Lung (tissue), 12 donors: ENCODE measurements around the gene INSM2. TPM values are rescaled to one million over a fixed set of nuclear protein-coding genes. Genes with fewer than 3 reads are reported as not detected.

Experiments used
- ATAC-seq: fragments of 200-7000 bp; cut with Tn5 transposase; one replicate; pipeline ENCODE4 v1.9.1; 2020; ENCODE audit warnings: moderate number of reproducible peaks; ENCODE audit not compliant: insufficient read depth, low FRiP score
- DNase-seq, 3 donors: peaks; one replicate each; pipeline ENCODE4 v3.0.0-alpha.2; 2013 to 2017
- H3K27ac ChIP-seq, 2 donors: one replicate each; pipeline ENCODE4 v1.5.1; 2013; ENCODE audit warnings: mild to moderate bottlenecking in 2 of 2, moderate library complexity in 2 of 2, control low read depth in 1 of 2, inconsistent platforms in 1 of 2, low read depth in 1 of 2, low read length in 1 of 2
- H3K27me3 ChIP-seq, 3 donors: one replicate each; pipeline ENCODE4 v1.5.1; 2013; ENCODE audit warnings: low read length in 2 of 3; ENCODE audit not compliant: control insufficient read depth in 3 of 3, insufficient read depth in 3 of 3
- H3K36me3 ChIP-seq, 4 donors: one replicate each; pipeline ENCODE4 v1.5.1; 2013; ENCODE audit warnings: low read length in 4 of 4, mild to moderate bottlenecking in 1 of 4, moderate library complexity in 1 of 4; ENCODE audit not compliant: control insufficient read depth in 4 of 4, insufficient read depth in 4 of 4
- H3K4me1 ChIP-seq, 5 donors: one replicate each; pipeline ENCODE4 v1.5.1; 2013; ENCODE audit warnings: low read length in 5 of 5, mild to moderate bottlenecking in 2 of 5, moderate library complexity in 1 of 5; ENCODE audit not compliant: control insufficient read depth in 5 of 5, insufficient read depth in 5 of 5
- H3K4me3 ChIP-seq: one replicate; pipeline ENCODE4 v1.5.1; 2013; ENCODE audit warnings: mild to moderate bottlenecking, control low read depth, moderate library complexity
- H3K9ac ChIP-seq, 2 donors: one replicate each; pipeline ENCODE4 v1.5.1; 2013; ENCODE audit warnings: low read length in 2 of 2, control low read depth in 1 of 2; ENCODE audit not compliant: insufficient read depth in 1 of 2
- H3K9me3 ChIP-seq, 4 donors: one replicate each; pipeline ENCODE4 v1.5.1; 2013; ENCODE audit warnings: low read length in 3 of 4, mild to moderate bottlenecking in 1 of 4, moderate library complexity in 1 of 4; ENCODE audit not compliant: control insufficient read depth in 4 of 4, insufficient read depth in 3 of 4
- CTCF ChIP-seq: IDR thresholded peaks from 2 replicates; pipeline ENCODE4 v1.5.1; 2012; ENCODE audit warnings: mild to moderate bottlenecking; ENCODE audit errors: control extremely low read depth, extremely low read depth
- WGBS, 2 donors: extraction: QIAGEN DNeasy Blood & Tissue Kit; methylation state at CpG; one replicate each; pipeline ENCODE4 v1.1.7; 2013; 5-methylcytosine and 5-hydroxymethylcytosine counted together
- polyA plus RNA-seq, 2 donors: library from polyadenylated mRNA; stranded (reverse); fragments of 200-250 nt; gene quantifications; one replicate each; pipeline ENCODE4 v1.2.1, GENCODE V29; 2013
- total RNA-seq, 2 donors: library from RNA; depleted of rRNA in 1 of 2; stranded (reverse); fragments of >200 nt in 1 of 2; gene quantifications; one replicate each; pipeline ENCODE4 v1.2.1, GENCODE V29; 2014 to 2021
- donor health status: control.
- donor health status: control.
- donor health status: Bipolar disorder and iron deficiency.
- donor health status: healthy.
- donor health status: DM: yes; HTN: yes; CAD: no.

INSM2 gene
- total and polyA plus RNA-seq, 4 donors: 0.02 to 0.17 (median 0.07) TPM

GRCh38 chr14:35543006-35543405, 9.0 kb downstream of the INSM2 start:
- H3K9ac ChIP-seq: no peak overlapping the region
- H3K27me3 ChIP-seq: no peaks in the 10 kb centered on the region
- no peaks in the 10 kb centered on the region for H3K9me3 ChIP-seq
- H3K4me3 ChIP-seq: no peak overlapping the region
- TF ChIP-seq CTCF: no peak
- ATAC-seq (no peak), DNase-seq (no peak)
- no peaks in the 10 kb centered on the region for H3K4me1 ChIP-seq
- 95 to 97% methylated on average over 5 of the region's 5 CpGs for WGBS, 2 donors
- H3K27ac ChIP-seq: no peak overlapping the region
- H3K36me3 ChIP-seq: peaks cover 0 to 7% (median 3%) of the 10 kb centered on the region in 4 donors

- TF ChIP-seq CTCF: no peak
- H3K4me1 ChIP-seq: no peaks in the 10 kb centered on the region
- no peaks in the 10 kb centered on the region for H3K9me3 ChIP-seq
- WGBS, 2 donors: 93 to 96% methylated on average over 4 of the region's 4 CpGs
- H3K9ac ChIP-seq: no peak overlapping the region
- H3K36me3 ChIP-seq: peaks cover 0 to 1% (median 0%) of the 10 kb centered on the region in 4 donors
- no peaks in the 10 kb centered on the region for H3K27me3 ChIP-seq
- ATAC-seq: no peak
- DNase-seq: no peak
- H3K4me3 ChIP-seq: no peak overlapping the region
- H3K27ac ChIP-seq: no peak overlapping the region
These were observed 15.6 kb downstream of the INSM2 start for GRCh38 chr14:35549551-35549950.

DNA sequence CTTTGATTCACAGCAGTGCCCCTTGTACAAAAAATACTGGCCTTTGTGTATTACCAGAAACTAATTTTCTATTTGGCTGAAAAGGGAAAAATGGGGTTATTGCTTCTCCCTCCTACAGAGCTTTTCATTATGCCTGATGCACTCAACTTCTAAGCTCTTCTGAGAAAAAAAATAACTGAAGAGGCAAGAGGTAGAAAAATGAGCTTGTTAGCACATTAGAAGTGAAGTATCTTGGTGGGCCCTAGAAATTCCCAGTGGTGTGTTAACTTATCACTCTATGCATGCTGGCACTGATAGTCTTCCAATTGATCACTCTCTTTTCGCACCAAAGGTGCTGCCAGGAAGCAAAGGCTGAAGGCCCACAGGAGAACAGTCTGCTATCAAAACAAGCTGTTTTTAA, 17.1 kb downstream of the INSM2 start:
- no peak for TF ChIP-seq CTCF
- H3K9ac ChIP-seq: no peak overlapping the region
- H3K27me3 ChIP-seq: no peaks in the 10 kb centered on the region
- no peak overlapping the region for H3K4me3 ChIP-seq
- H3K9me3 ChIP-seq: no peaks in the 10 kb centered on the region
- no peaks in the 10 kb centered on the region for H3K4me1 ChIP-seq
- 94 to 98% methylated on average over 1 of the region's 1 CpG for WGBS, 2 donors
- no peak for DNase-seq
- no peak for ATAC-seq
- no peak overlapping the region for H3K27ac ChIP-seq
- H3K36me3 ChIP-seq: peaks cover 0 to 3% (median under 1%) of the 10 kb centered on the region in 4 donors

DNA sequence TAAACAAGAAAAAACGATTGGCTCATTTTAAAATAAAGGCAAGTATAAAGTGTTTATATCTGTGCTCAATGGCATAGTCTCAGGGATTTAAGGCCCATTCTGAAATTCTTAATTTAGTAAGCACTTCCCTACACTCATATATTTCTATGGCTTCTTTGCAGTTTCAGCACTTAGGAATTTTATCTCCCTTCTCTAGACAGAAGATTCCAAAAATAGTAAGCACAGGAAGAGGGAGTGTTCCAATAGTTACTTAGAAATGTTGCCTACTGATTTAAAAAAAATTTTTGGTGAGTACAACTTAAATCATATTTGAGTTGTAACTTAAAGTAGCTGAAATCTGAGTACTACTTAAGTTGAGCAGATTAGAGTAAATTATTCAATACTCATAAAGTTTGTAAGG, 19.8 kb downstream of the INSM2 start:
- Histone ChIP-seq H3K9ac (no peak overlapping the region), H3K4me1 (peaks cover 0 to 2% (median 0%) of the 10 kb centered on the region in 5 donors), H3K9me3 (no peaks in the 10 kb centered on the region), H3K27me3 (no peaks in the 10 kb centered on the region), H3K27ac (no peak overlapping the region), H3K4me3 (no peak overlapping the region), H3K36me3 (peaks cover 0 to 3% (median under 1%) of the 10 kb centered on the region in 4 donors)
- no peak for TF ChIP-seq CTCF
- DNase-seq (no peak), ATAC-seq (no peak)
- WGBS, 2 donors: 60 to 79% methylated on average over 1 of the region's 1 CpG
